ENCODE results near the gene CCR3. TPM values are rescaled to one million over a fixed set of nuclear protein-coding genes. Genes with fewer than 3 reads are reported as not detected.
A peak's percentile ranks its signal among the peaks of the same experiment; 100 is the strongest.

CCR3 gene
- total RNA-seq, 4 donors from 2014 or later = not detected

GRCh38 chr3:46221391-46221790, 20.9 kb upstream of the CCR3 start:
- no peak for DNase-seq (ENCODE audit: low spot score in 2 of 2)
- Histone ChIP-seq H3K4me1 (no peaks in the 10 kb centered on the region), H3K9me3 (peaks cover 0 to 17% (median 0%) of the 10 kb centered on the region in 4 donors), H3K27me3 (no peaks in the 10 kb centered on the region), H3K4me3 (no peak overlapping the region), H3K36me3 (no peaks in the 10 kb centered on the region), H3K27ac (no peak overlapping the region)
- TF ChIP-seq EP300 (IDR thresholded peaks at IDR 0.05) (no peak), POLR2A (IDR thresholded peaks at IDR 0.05) (no peak), CTCF (IDR thresholded peaks at IDR 0.05) (no peak)
- 32 to 43% methylated on average over 4 of the region's 4 CpGs for WGBS, 2 donors

GRCh38 chr3:46221938-46222337, 20.3 kb upstream of the CCR3 start:
- Histone ChIP-seq H3K36me3 (no peaks in the 10 kb centered on the region), H3K4me1 (no peaks in the 10 kb centered on the region), H3K9me3 (peaks cover 0 to 22% (median 0%) of the 10 kb centered on the region in 4 donors), H3K4me3 (no peak overlapping the region), H3K27ac (no peak overlapping the region), H3K27me3 (no peaks in the 10 kb centered on the region)
- TF ChIP-seq EP300 (IDR thresholded peaks at IDR 0.05) = no peak
- DNase-seq (ENCODE audit: low spot score in 2 of 2) = no peak
- WGBS, 2 donors = 57 to 63% methylated on average over 1 of the region's 1 CpG

GRCh38 chr3:46222435-46223161, 19.7 kb upstream of the CCR3 start:
- H3K9me3 ChIP-seq = peaks cover 0 to 22% (median 0%) of the 10 kb centered on the region in 4 donors
- no peak for DNase-seq (ENCODE audit: low spot score in 2 of 2)
- no peaks in the 10 kb centered on the region for H3K36me3 ChIP-seq
- no peaks in the 10 kb centered on the region for H3K27me3 ChIP-seq
- WGBS, 2 donors = 76 to 78% methylated on average over 7 of the region's 7 CpGs
- H3K4me3 ChIP-seq = no peak overlapping the region
- H3K4me1 ChIP-seq = no peaks in the 10 kb centered on the region
- H3K27ac ChIP-seq = no peak overlapping the region
- TF ChIP-seq EP300 (IDR thresholded peaks at IDR 0.05) (peak in 1 of 2 donors; percentile 30), POLR2A (IDR thresholded peaks at IDR 0.05) (no peak)

GRCh38 chr3:46228260-46229242, 13.7 kb upstream of the CCR3 start:
- Histone ChIP-seq H3K9me3 (peaks cover 0 to 8% (median 0%) of the 10 kb centered on the region in 4 donors), H3K4me1 (no peaks in the 10 kb centered on the region), H3K27me3 (no peaks in the 10 kb centered on the region), H3K36me3 (no peaks in the 10 kb centered on the region), H3K27ac (no peak overlapping the region), H3K4me3 (no peak overlapping the region)
- WGBS, 2 donors = 73 to 79% methylated on average over 5 of the region's 5 CpGs
- DNase-seq (ENCODE audit: low spot score in 2 of 2) = peak in 1 of 2 donors; percentile 80
- TF ChIP-seq POLR2A (IDR thresholded peaks at IDR 0.05) (no peak), EP300 (IDR thresholded peaks at IDR 0.05) (peak in 1 of 2 donors; percentile 63), CTCF (IDR thresholded peaks at IDR 0.05) (no peak)

GRCh38 chr3:46231323-46231722, 10.9 kb upstream of the CCR3 start:
- Histone ChIP-seq H3K36me3 (no peaks in the 10 kb centered on the region), H3K4me3 (no peak overlapping the region), H3K27me3 (no peaks in the 10 kb centered on the region), H3K4me1 (no peaks in the 10 kb centered on the region), H3K9me3 (peaks cover 0 to 6% (median 0%) of the 10 kb centered on the region in 4 donors), H3K27ac (no peak overlapping the region)
- TF ChIP-seq EP300 (IDR thresholded peaks at IDR 0.05) = no peak
- TF ChIP-seq CTCF (IDR thresholded peaks at IDR 0.05) = no peak
- TF ChIP-seq POLR2A (IDR thresholded peaks at IDR 0.05) = no peak
- 79 to 80% methylated on average over 5 of the region's 5 CpGs for WGBS, 2 donors
- no peak for DNase-seq (ENCODE audit: low spot score in 2 of 2)

All from tibial nerve (tissue), 4 donors.